HEK293T (cell line): ENCODE results near the gene AKR7A2.

ENCODE experiments used
- CTCF ChIA-PET: fragments of 350-600 bp; formaldehyde crosslinking; extraction: SDS; loops from one replicate; lab custom pipeline; 2021; ENCODE audit warnings: antibody characterized with exemption, inconsistent platforms; lab: Yijun Ruan, JAX
- POLR2A ChIA-PET: fragments of 350-600 bp; formaldehyde crosslinking; extraction: SDS; loops from one replicate; lab custom pipeline; 2020; ENCODE audit warnings: antibody characterized with exemption, inconsistent platforms; lab: Yijun Ruan, JAX
- DNase-seq: peaks from one replicate; pipeline ENCODE4 v3.0.0; 2012; ENCODE audit warnings: mixed read lengths; ENCODE audit errors: extremely low spot score
- ARNT ChIP-seq: fragments of 450-650 bp; IDR thresholded peaks from 2 replicates; pipeline ENCODE4 v1.6.1; 2017; ENCODE audit warnings: mild to moderate bottlenecking
- BHLHE40 ChIP-seq: fragments of 450-650 bp; IDR thresholded peaks from 2 replicates; pipeline ENCODE4 v1.6.1; 2016; ENCODE audit warnings: mild to moderate bottlenecking, moderate library complexity, borderline replicate concordance
- CTBP1 ChIP-seq: fragments of 450-650 bp; IDR thresholded peaks from 2 replicates; pipeline ENCODE4 v1.6.1; 2016; ENCODE audit warnings: borderline replicate concordance
- ELF4 ChIP-seq: fragments of 450-650 bp; IDR thresholded peaks from 2 replicates; pipeline ENCODE4 v1.6.1; 2017; ENCODE audit warnings: antibody characterized with exemption
- FOXA1 ChIP-seq: fragments of 450-650 bp; IDR thresholded peaks from 2 replicates; pipeline ENCODE4 v1.6.1; 2016; ENCODE audit warnings: mild to moderate bottlenecking
- FOXK2 ChIP-seq: fragments of 450-650 bp; IDR thresholded peaks from 2 replicates; pipeline ENCODE4 v1.6.1; 2016; ENCODE audit warnings: mild to moderate bottlenecking
- FOXM1 ChIP-seq: fragments of 450-650 bp; IDR thresholded peaks from 2 replicates; pipeline ENCODE4 v1.6.1; 2017; ENCODE audit warnings: mild to moderate bottlenecking, borderline replicate concordance
- HDGF ChIP-seq: fragments of 450-650 bp; IDR thresholded peaks from 2 replicates; pipeline ENCODE4 v1.6.1; 2017; ENCODE audit warnings: antibody characterized with exemption, borderline replicate concordance
- L3MBTL2 ChIP-seq: fragments of 450-650 bp; conservative IDR thresholded peaks from 2 replicates; pipeline ENCODE4 v1.6.1; 2016; ENCODE audit warnings: mild to moderate bottlenecking
- LEF1 ChIP-seq: fragments of 450-650 bp; IDR thresholded peaks from 2 replicates; pipeline ENCODE4 v1.6.1; 2017; ENCODE audit warnings: mild to moderate bottlenecking, borderline replicate concordance
- NFRKB ChIP-seq: fragments of 450-650 bp; IDR thresholded peaks from 2 replicates; pipeline ENCODE4 v1.6.1; 2016; ENCODE audit warnings: mild to moderate bottlenecking, moderate library complexity
- SP1 ChIP-seq: fragments of 450-650 bp; IDR thresholded peaks from 2 replicates; pipeline ENCODE4 v1.6.1; 2017
- SUZ12 ChIP-seq: fragments of 450-650 bp; IDR thresholded peaks from 2 replicates; pipeline ENCODE4 v1.6.1; 2016; ENCODE audit warnings: mild to moderate bottlenecking
- TARDBP ChIP-seq: fragments of 450-650 bp; IDR thresholded peaks from 2 replicates; pipeline ENCODE4 v1.6.1; 2016
- ZNF384 ChIP-seq: fragments of 450-650 bp; IDR thresholded peaks from 2 replicates; pipeline ENCODE4 v1.6.1; 2016
- TF ChIP-seq, protein P1 (sequence below): fragments of 450-650 bp; IDR thresholded peaks from 2 replicates; pipeline ENCODE4 v1.6.1; 2016

The AKR7A2 gene

DNA sequence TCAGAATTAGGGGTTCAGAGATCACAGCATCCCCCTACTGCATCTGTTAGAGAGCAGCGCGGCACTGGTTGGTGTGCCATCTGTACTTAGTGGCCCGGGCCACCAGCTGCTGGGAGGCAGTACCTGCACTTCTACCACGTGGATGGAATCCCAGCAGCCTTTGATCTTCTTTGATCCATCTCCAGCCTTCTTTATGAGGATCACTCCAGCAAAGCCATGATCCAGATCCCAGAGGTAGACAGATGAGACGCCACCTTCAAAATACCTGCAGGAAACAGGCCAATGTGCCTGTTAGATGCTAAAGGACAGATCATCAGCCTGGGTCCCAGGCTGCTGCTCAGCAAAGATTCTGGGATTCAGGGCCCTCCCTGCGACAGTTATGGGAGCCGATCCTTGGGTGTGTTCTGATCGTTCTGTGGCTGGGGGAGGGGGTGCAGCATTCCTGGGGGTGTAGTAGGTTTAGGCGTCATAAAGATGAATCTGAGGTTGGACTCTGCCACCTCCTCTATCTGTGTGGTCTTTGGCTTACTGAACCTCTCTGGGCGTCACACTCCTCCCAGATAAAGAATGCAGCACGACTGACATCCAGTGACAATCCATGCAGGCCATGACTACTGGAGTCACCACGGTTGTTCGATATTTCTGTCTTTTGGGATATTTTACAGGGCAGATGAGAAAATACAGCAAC, 45.5 kb upstream of the AKR7A2 start:
- TF ChIP-seq ZNF384 (no peak), HDGF (no peak), FOXA1 (no peak), ARNT (no peak), NFRKB (no peak)
- TF ChIP-seq, protein P1, sequence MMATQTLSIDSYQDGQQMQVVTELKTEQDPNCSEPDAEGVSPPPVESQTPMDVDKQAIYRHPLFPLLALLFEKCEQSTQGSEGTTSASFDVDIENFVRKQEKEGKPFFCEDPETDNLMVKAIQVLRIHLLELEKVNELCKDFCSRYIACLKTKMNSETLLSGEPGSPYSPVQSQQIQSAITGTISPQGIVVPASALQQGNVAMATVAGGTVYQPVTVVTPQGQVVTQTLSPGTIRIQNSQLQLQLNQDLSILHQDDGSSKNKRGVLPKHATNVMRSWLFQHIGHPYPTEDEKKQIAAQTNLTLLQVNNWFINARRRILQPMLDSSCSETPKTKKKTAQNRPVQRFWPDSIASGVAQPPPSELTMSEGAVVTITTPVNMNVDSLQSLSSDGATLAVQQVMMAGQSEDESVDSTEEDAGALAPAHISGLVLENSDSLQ: no peak
- no peak for DNase-seq
- ChIA-PET POLR2A (no interaction called here), CTCF (no interaction called here)

DNA sequence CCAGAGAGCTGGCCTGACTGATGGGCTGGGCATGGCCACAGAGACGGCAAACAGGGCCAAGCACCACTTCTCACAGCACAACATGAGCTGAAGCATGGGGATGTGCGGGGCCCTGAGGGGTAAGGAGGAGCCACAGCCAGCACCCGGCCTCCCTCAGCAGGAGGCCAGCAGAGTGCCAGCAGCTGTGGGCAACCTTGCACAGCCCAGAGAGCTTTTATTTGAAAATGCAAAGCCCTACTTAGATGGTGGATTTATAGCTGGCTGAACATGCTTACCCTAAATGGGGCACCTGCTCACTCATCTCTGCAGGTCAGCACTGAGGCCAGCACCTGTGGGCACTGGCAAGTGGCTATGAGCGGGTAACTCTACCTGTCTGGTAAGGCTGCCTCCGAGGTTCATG, 44.3 kb upstream of the AKR7A2 start:
- ChIA-PET CTCF (no interaction called here), POLR2A (no interaction called here)
- no peak for DNase-seq
- no peak for TF ChIP-seq FOXM1

GRCh38 chr1:19354531-19354981, 42.6 kb upstream of the AKR7A2 start:
- CTCF ChIA-PET: no interaction called here
- POLR2A ChIA-PET: no interaction called here
- no peak for TF ChIP-seq FOXA1
- no peak for TF ChIP-seq ARNT
- TF ChIP-seq HDGF: no peak
- TF ChIP-seq ZNF384: no peak
- no peak for TF ChIP-seq BHLHE40
- no peak for TF ChIP-seq ELF4
- TF ChIP-seq NFRKB: no peak
- TF ChIP-seq TARDBP: no peak
- TF ChIP-seq CTBP1: no peak
- no peak for TF ChIP-seq L3MBTL2
- no peak for TF ChIP-seq FOXM1
- TF ChIP-seq SUZ12: no peak
- TF ChIP-seq FOXK2: no peak
- no peak for TF ChIP-seq LEF1
- TF ChIP-seq, protein P1: no peak
- TF ChIP-seq SP1: no peak
- DNase-seq: no peak

GRCh38 chr1:19353596-19353995, 41.7 kb upstream of the AKR7A2 start:
- ChIA-PET POLR2A (no interaction called here), CTCF (no interaction called here)
- TF ChIP-seq LEF1 (no peak), ELF4 (no peak), FOXA1 (no peak), ZNF384 (no peak), FOXM1 (no peak)
- TF ChIP-seq, protein P1: no peak
- DNase-seq: no peak

GRCh38 chr1:19352839-19353238, 40.9 kb upstream of the AKR7A2 start:
- ChIA-PET CTCF (no interaction called here), POLR2A (no interaction called here)
- TF ChIP-seq BHLHE40: no peak
- DNase-seq: no peak

- ChIA-PET CTCF (no interaction called here), POLR2A (no interaction called here)
- DNase-seq: no peak
Measured at GRCh38 chr1:19351873-19352272, 39.9 kb upstream of the AKR7A2 start.

More at GRCh38 chr1:19351873-19352272, 39.9 kb upstream of the AKR7A2 start:
- no peak for TF ChIP-seq HDGF
- no peak for TF ChIP-seq ZNF384
- TF ChIP-seq BHLHE40: no peak
- no peak for TF ChIP-seq SUZ12
- TF ChIP-seq, protein P1: no peak
- no peak for TF ChIP-seq FOXK2
- TF ChIP-seq ARNT: no peak
- no peak for TF ChIP-seq LEF1
- no peak for TF ChIP-seq SP1
- no peak for TF ChIP-seq FOXA1
- no peak for TF ChIP-seq TARDBP
- no peak for TF ChIP-seq FOXM1
- TF ChIP-seq L3MBTL2: no peak
- TF ChIP-seq NFRKB: no peak
- no peak for TF ChIP-seq CTBP1
- no peak for TF ChIP-seq ELF4
